Measurements from ENCODE around the gene FLT3. TPM values are rescaled to one million over a fixed set of nuclear protein-coding genes. Genes with fewer than 3 reads are reported as not detected.

The FLT3 gene
- total RNA-seq, 1 donor from 2014 or later, result 3.7 TPM

Small RNAs within 50 kb of the gene (small RNA-seq; reads per million reads assigned to genes)
- gene RN7SL272P, result not detected

Other genes with a start within 250 kb of the FLT3 start
- gene PDX1, start 180.6 kb downstream of the FLT3 start, total RNA-seq, result not detected
- gene CDX2, start 131.3 kb downstream of the FLT3 start, total RNA-seq, result not detected
- not detected for gene URAD, start 111.9 kb downstream of the FLT3 start, total RNA-seq
- gene PAN3, start 38.0 kb upstream of the FLT3 start, total RNA-seq, result 41.6 TPM

Data from frontal cortex (tissue), 1 donor.